HCT116 (cell line): ENCODE measurements around the gene APLF.

Experiments
- CTCF ChIP-seq, 3 experiments: fragments of 200-600 bp in 1 of 3; sonication (generic) in 1 of 3; IDR thresholded peaks in 2 of 3; conservative IDR thresholded peaks in 1 of 3; 2 replicates each; pipeline ENCODE4 v1.5.1; 2012 to 2017; ENCODE audit warnings: low read depth in 2 of 3, low read length in 2 of 3, antibody characterized with exemption in 1 of 3, borderline replicate concordance in 1 of 3, control low read depth in 1 of 3, mild to moderate bottlenecking in 1 of 3, mixed read lengths in 1 of 3, mixed run types in 1 of 3, moderate library complexity in 1 of 3; ENCODE audit not compliant: insufficient read depth in 1 of 3
- EGR1 ChIP-seq: IDR thresholded peaks from 2 replicates; pipeline ENCODE4 v1.6.1; 2012; ENCODE audit warnings: low read depth
- EZH2 ChIP-seq: fragments of 200-600 bp; sonication (generic); IDR thresholded peaks from 2 replicates; pipeline ENCODE4 v1.6.1; 2017; ENCODE audit warnings: antibody characterized with exemption, mixed run types

DNA sequence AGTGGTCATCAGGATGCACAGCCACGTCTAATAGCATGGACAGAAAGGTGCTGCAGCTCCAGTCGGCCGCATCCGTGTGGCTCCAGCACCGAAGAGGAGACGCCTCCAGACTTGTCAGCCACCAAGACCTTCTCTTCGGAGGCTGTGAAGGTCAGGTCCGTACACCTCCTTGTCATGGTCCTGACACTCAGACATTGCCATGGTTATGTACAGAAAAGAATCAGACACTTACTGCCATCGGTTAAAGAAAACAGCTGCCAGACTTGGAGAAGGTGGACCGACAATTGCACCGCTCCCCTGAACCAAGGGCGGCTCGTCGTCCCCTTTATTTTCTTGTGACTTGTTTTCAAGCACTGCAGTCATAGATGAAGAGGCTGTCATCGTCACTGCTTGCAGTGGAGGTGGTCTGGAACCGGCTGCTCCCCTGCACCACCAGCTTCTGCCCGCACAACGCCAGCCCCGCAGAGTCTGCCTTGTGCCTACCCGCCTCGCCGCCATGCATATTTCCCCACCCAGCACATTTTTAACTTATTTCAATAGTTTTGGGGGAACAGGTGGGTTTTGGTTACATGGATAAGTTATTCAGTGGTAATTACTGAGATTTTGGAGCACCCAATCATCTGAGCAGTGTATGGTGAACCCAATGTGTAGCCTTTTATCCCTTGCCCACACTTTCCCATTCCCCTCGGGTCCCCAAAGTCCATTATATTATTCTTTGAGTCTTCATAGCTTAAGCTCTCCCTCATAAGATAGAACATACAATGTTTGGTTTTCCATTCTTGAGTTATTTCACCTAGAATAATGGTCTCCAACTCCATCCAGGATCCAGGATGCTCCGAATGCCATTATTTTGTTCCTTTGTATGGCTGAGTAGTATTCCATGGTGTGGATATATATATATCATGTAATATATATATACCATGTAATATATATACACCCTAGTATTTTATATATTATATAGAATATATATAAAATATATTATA is 18.4 kb upstream of the APLF start:
- TF ChIP-seq CTCF (IDR thresholded peaks at IDR 0.05 in 2 of 3, conservative IDR thresholded peaks at IDR 0.05 in 1 of 3; ENCODE audit: borderline replicate concordance in 1 of 3, insufficient read depth in 1 of 3, low read depth in 2 of 3, low read length in 2 of 3), result no peak
- no peak for TF ChIP-seq EGR1
- no peak for TF ChIP-seq EZH2
